CD14-positive monocyte (primary cell): ENCODE results near the gene RAC2. TPM values are rescaled to one million over a fixed set of nuclear protein-coding genes. Genes with fewer than 3 reads are reported as not detected.
A peak's percentile ranks its signal among the peaks of the same experiment; 100 is the strongest.

ENCODE experiments used
- DNase-seq, 3 donors: peaks; one replicate each; pipeline ENCODE4 v3.0.0-alpha.2; 2011 to 2022
- H2AFZ ChIP-seq: 2 replicates; pipeline ENCODE4 v1.6.0; 2012; ENCODE audit warnings: mild to moderate bottlenecking, low read depth, low read length, inconsistent platforms; ENCODE audit not compliant: insufficient read depth, poor library complexity, severe bottlenecking
- H3K27ac ChIP-seq, 2 donors: 1 replicate in 1 of 2; 2 replicates in 1 of 2; pipeline ENCODE4 v1.5.1; 2012 to 2013; ENCODE audit warnings: low read length in 2 of 2, control low read depth in 1 of 2, inconsistent platforms in 1 of 2, low read depth in 1 of 2, mild to moderate bottlenecking in 1 of 2
- H3K27me3 ChIP-seq, 2 donors: one replicate each; pipeline versions ENCODE4 v1.6.0 to v1.6.1; 2011 to 2013; ENCODE audit warnings: low read length in 2 of 2; ENCODE audit not compliant: control insufficient read depth in 2 of 2, insufficient read depth in 2 of 2
- H3K36me3 ChIP-seq, 2 donors: replicated peaks in 1 of 2; 1 replicate in 1 of 2; 2 replicates in 1 of 2; pipeline versions ENCODE4 v1.5.1 to v1.6.1; 2012 to 2013; ENCODE audit warnings: low read length in 2 of 2, control low read depth in 1 of 2, inconsistent platforms in 1 of 2, mild to moderate bottlenecking in 1 of 2; ENCODE audit not compliant: insufficient read depth in 2 of 2, control insufficient read depth in 1 of 2
- H3K4me1 ChIP-seq, 2 donors: 1 replicate in 1 of 2; 2 replicates in 1 of 2; pipeline versions ENCODE4 v1.5.1 to v1.6.1; 2012 to 2013; ENCODE audit warnings: low read length in 2 of 2, control low read depth in 1 of 2, inconsistent platforms in 1 of 2, mild to moderate bottlenecking in 1 of 2, moderate library complexity in 1 of 2; ENCODE audit not compliant: insufficient read depth in 2 of 2, control insufficient read depth in 1 of 2
- H3K4me2 ChIP-seq: replicated peaks from 2 replicates; pipeline ENCODE3; 2012; ENCODE audit warnings: low read length, moderate library complexity, mild to moderate bottlenecking; ENCODE audit not compliant: poor library complexity, severe bottlenecking; ENCODE audit errors: extremely low read depth
- H3K4me3 ChIP-seq, 3 experiments: fragments of 200-600 bp in 1 of 3; sonication (generic) in 1 of 3; replicated peaks in 1 of 3; 1 replicate in 2 of 3; 2 replicates in 1 of 3; pipeline ENCODE4 v1.5.1; 2011 to 2013; ENCODE audit warnings: low read length in 3 of 3, mild to moderate bottlenecking in 3 of 3, control low read depth in 2 of 3, low read depth in 2 of 3, inconsistent platforms in 1 of 3, moderate library complexity in 1 of 3
- H3K79me2 ChIP-seq: 2 replicates; pipeline ENCODE4 v1.6.0; 2012; ENCODE audit warnings: mild to moderate bottlenecking, control low read depth, inconsistent platforms, low read length, moderate library complexity; ENCODE audit not compliant: insufficient read depth
- H3K9ac ChIP-seq: 2 replicates; pipeline ENCODE4 v1.6.0; 2017; ENCODE audit warnings: low read length, mild to moderate bottlenecking; ENCODE audit not compliant: insufficient read depth, poor library complexity, severe bottlenecking
- H3K9me3 ChIP-seq, 2 donors: replicated peaks in 1 of 2; 1 replicate in 1 of 2; 2 replicates in 1 of 2; pipeline versions ENCODE4 v1.5.1 to v1.6.1; 2012 to 2013; ENCODE audit warnings: low read length in 2 of 2, control low read depth in 1 of 2; ENCODE audit not compliant: control insufficient read depth in 1 of 2, insufficient read depth in 1 of 2
- H4K20me1 ChIP-seq: 2 replicates; pipeline ENCODE4 v1.6.0; 2012; ENCODE audit warnings: mild to moderate bottlenecking, low read length, control low read depth, moderate library complexity; ENCODE audit not compliant: insufficient read depth
- H3K27ac Mint-ChIP-seq, 7 donors: one replicate each; pipeline ENCODE4 v1.8.0; 2020; ENCODE audit warnings: mild to moderate bottlenecking in 7 of 7, mixed read lengths in 7 of 7, moderate library complexity in 6 of 7, inconsistent platforms in 2 of 7
- H3K27me3 Mint-ChIP-seq, 3 donors: one replicate each; pipeline ENCODE4 v1.8.0; 2021 to 2022; ENCODE audit warnings: low read depth in 3 of 3, mild to moderate bottlenecking in 3 of 3, mixed read lengths in 3 of 3, moderate library complexity in 3 of 3, inconsistent platforms in 1 of 3
- H3K36me3 Mint-ChIP-seq, 2 donors: one replicate each; pipeline ENCODE4 v1.8.0; 2020; ENCODE audit warnings: mixed read lengths in 2 of 2, inconsistent platforms in 1 of 2, mild to moderate bottlenecking in 1 of 2
- H3K4me1 Mint-ChIP-seq: one replicate; pipeline ENCODE4 v1.8.0; 2020; ENCODE audit warnings: mild to moderate bottlenecking, mixed read lengths
- H3K4me3 Mint-ChIP-seq, 2 donors: one replicate each; pipeline ENCODE4 v1.8.0; 2020; ENCODE audit warnings: mild to moderate bottlenecking in 2 of 2, mixed read lengths in 2 of 2, moderate library complexity in 1 of 2
- H3K9me3 Mint-ChIP-seq, 7 donors: one replicate each; pipeline ENCODE4 v1.8.0; 2020 to 2022; ENCODE audit warnings: mixed read lengths in 7 of 7, mild to moderate bottlenecking in 6 of 7, moderate library complexity in 6 of 7, inconsistent platforms in 2 of 7
- CTCF ChIP-seq: fragments of 200-600 bp; IDR thresholded peaks from one replicate; pipeline ENCODE4 v1.8.0; 2022; ENCODE audit warnings: antibody characterized with exemption, mild to moderate bottlenecking
- WGBS: methylation state at CpG from one replicate; pipeline ENCODE4 v1.1.5; 2013; ENCODE audit warnings: missing lambda C conversion rate; ENCODE audit not compliant: insufficient coverage; 5-methylcytosine and 5-hydroxymethylcytosine counted together
- intact Hi-C, 2 donors: fragments of 100-400 bp; cut with micrococcal nuclease; formaldehyde crosslinking; loops; one replicate each; pipeline versions ENCODE4 v1.15.0 to v1.15.1; 2023
- polyA plus RNA-seq, 3 donors: library from polyadenylated mRNA; depleted of rRNA in 1 of 3; unstranded in 2 of 3; stranded (reverse) in 1 of 3; fragments of 300-500 nt in 2 of 3; fragments of >200 nt in 1 of 3; fragmentation: Illumina TruSeq in 2 of 3; gene quantifications; 1 replicate in 2 of 3; 2 replicates in 1 of 3; pipeline ENCODE4 v1.2.3, GENCODE V29; 2012 to 2021

The RAC2 gene
- polyA plus RNA-seq, 3 donors: 360 to 529 (median 526) TPM

GRCh38 chr22:37283393-37283937 is 39.4 kb upstream of the RAC2 start:
- Histone ChIP-seq H3K79me2 (peaks cover 60% of the 10 kb centered on the region), H3K4me2 (peak overlapping the region; percentile 90), H4K20me1 (peaks cover 36% of the 10 kb centered on the region), H3K27me3 (no peaks in the 10 kb centered on the region), H3K9me3 (no peaks in the 10 kb centered on the region), H3K4me1 (peaks cover 73 to 90% of the 10 kb centered on the region in 2 donors), H3K9ac (peak overlapping the region; percentile 83), H3K36me3 (peaks cover 26 to 27% of the 10 kb centered on the region in 2 donors), H3K27ac (peak overlapping the region; percentile 98 to 99), H2AFZ (no peak overlapping the region), H3K4me3 (peak overlapping the region; percentile 81 to 96 (median 82))
- intact Hi-C loops: loop anchor here in 1 of 2 donors (5.0 kb wide), 1 partner anchor 41 kb away; the partner anchor contains the start of gene RAC2
- peak overlapping the region; percentile 96 to 99 (median 98) for H3K27ac Mint-ChIP-seq
- H3K4me3 Mint-ChIP-seq: peak overlapping the region; percentile 90 to 98
- peaks cover 0 to 4% (median 2%) of the 10 kb centered on the region in 3 donors for H3K27me3 Mint-ChIP-seq
- H3K4me1 Mint-ChIP-seq: peaks cover 74% of the 10 kb centered on the region
- no peak for TF ChIP-seq CTCF
- WGBS: 64% methylated on average over 5 of the region's 8 CpGs
- H3K9me3 Mint-ChIP-seq: peaks cover 0 to 2% (median 0%) of the 10 kb centered on the region in 7 donors
- DNase-seq: peak in 2 of 3 donors; percentile 65 to 80
- H3K36me3 Mint-ChIP-seq: peaks cover 35 to 44% of the 10 kb centered on the region in 2 donors

GRCh38 chr22:37282385-37282677 is 38.3 kb upstream of the RAC2 start, which contains the start of gene CYTH4:
CYTH4 (plus strand) TSS chr22:37282508; CDS start chr22:37282570, 62 bp downstream.
- Mint-ChIP-seq H3K4me3 (peak within 1 kb of the TSS; percentile 90 to 98), H3K27ac (peak within 1 kb of the TSS; percentile 96 to 99 (median 98)), H3K4me1 (peaks cover 73% of the 10 kb centered on the region), H3K36me3 (peaks cover 23 to 34% of the 10 kb centered on the region in 2 donors), H3K9me3 (peaks cover 0 to 2% (median 0%) of the 10 kb centered on the region in 7 donors), H3K27me3 (peaks cover 0 to 4% (median 2%) of the 10 kb centered on the region in 3 donors)
- H2AFZ ChIP-seq: no peak within 1 kb of the TSS
- H3K9ac ChIP-seq: peak within 1 kb of the TSS; percentile 83
- TF ChIP-seq CTCF: no peak
- peaks cover 25% of the 10 kb centered on the region for H4K20me1 ChIP-seq
- H3K36me3 ChIP-seq: peaks cover 17 to 18% of the 10 kb centered on the region in 2 donors
- H3K9me3 ChIP-seq: no peaks in the 10 kb centered on the region
- peaks cover 69 to 88% of the 10 kb centered on the region in 2 donors for H3K4me1 ChIP-seq
- H3K4me3 ChIP-seq: peak within 1 kb of the TSS; percentile 81 to 96 (median 82)
- peak; percentile 88 to 96 (median 91) for DNase-seq
- peaks cover 48% of the 10 kb centered on the region for H3K79me2 ChIP-seq
- whole genome bisulfite sequencing: under 1% methylated on average over 11 of the region's 12 CpGs
- intact Hi-C loops: loop anchor here in 1 of 2 donors (5.0 kb wide), 1 partner anchor 40 kb away; the partner anchor contains the start of gene RAC2
- peak within 1 kb of the TSS; percentile 90 for H3K4me2 ChIP-seq
- no peaks in the 10 kb centered on the region for H3K27me3 ChIP-seq
- H3K27ac ChIP-seq: peak within 1 kb of the TSS; percentile 98 to 99
